ENCODE measurements around the gene TMEM128.
"Not testable (repeated sequence)": the region's sequence is repeated elsewhere in the genome, so short reads cannot be mapped to it uniquely, and the experiment has no call there.

TMEM128 gene

DNA sequence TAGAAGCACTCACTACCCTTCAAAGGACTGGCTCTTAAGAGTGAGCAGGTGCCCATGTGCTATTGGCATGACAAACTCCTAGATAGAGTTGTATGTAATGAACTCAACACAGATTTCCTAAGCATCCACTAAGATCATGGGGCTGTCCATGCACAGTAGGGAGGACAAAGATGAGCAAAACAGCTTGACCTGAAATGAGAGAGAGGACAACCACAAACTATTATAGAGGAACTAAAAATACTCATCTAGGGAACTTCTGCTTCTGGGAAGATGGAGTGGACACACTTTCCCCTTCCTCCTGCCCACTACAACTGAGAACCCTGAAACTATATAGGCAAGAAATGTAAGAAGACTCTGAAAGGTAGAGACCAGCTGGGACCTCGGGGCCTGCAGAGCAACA, 20.8 kb upstream of the TMEM128 start:
- Mint-ChIP-seq H3K4me3 (peak overlapping the region; percentile 2), H3K9me3 (no peaks in the 10 kb centered on the region), H3K27me3 (no peaks in the 10 kb centered on the region), H3K36me3 (peaks cover 12% of the 10 kb centered on the region), H3K27ac (peak overlapping the region; percentile 1), H3K4me1 (peaks cover 8% of the 10 kb centered on the region)

DNA sequence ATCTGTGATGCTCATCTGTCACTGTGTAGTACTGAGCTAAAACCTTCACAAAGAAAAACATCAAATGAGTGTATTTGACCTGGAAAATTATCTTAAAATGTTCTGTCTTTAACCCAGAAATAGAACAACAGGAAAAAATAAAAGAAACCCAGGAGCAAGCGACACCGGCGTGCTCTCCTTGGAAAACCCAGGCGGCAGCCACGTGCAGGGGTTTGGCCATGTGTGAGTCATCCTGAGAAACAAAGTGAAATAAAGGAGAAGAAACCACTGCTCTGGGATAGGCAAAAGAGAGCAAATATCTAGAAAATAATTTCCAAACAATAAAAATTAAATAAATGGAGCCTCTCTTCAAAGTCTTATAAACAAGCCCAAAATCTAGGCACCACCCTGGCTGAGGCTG, 20.0 kb upstream of the TMEM128 start:
- Mint-ChIP-seq H3K27ac (no peak overlapping the region), H3K36me3 (peaks cover 12% of the 10 kb centered on the region), H3K9me3 (no peaks in the 10 kb centered on the region), H3K4me1 (peaks cover 8% of the 10 kb centered on the region), H3K27me3 (no peaks in the 10 kb centered on the region), H3K4me3 (no peak overlapping the region)

DNA sequence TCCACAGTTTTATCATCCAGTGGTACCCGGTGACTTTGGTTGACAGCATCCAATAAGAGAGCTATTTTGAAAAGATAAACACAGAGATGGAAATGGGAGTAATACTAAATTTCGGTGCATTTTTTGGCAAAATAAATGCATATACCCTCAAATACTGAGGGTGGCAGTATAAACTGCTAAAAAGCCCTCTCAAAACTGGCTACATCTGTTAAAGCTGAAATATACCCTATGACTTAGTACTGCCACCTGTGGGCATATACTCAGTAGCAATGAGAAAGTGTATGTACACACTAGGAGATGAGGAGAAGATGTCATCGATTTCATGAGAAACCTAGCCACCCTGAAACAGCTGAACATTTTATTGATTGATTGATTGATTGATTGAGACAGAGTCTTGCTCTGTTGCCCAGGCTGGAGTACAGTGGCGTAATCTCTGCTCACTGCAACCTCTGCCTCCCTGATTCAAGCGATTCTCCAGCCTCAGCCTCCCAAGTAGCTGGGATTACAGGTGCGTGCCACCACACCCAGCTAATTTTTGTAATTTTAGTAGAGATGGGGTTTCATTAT, 12.2 kb upstream of the TMEM128 start:
- Mint-ChIP-seq H3K4me3 (no peak overlapping the region), H3K27ac (no peak overlapping the region), H3K36me3 (no peaks in the 10 kb centered on the region), H3K27me3 (no peaks in the 10 kb centered on the region), H3K4me1 (no peaks in the 10 kb centered on the region), H3K9me3 (no peaks in the 10 kb centered on the region)

DNA sequence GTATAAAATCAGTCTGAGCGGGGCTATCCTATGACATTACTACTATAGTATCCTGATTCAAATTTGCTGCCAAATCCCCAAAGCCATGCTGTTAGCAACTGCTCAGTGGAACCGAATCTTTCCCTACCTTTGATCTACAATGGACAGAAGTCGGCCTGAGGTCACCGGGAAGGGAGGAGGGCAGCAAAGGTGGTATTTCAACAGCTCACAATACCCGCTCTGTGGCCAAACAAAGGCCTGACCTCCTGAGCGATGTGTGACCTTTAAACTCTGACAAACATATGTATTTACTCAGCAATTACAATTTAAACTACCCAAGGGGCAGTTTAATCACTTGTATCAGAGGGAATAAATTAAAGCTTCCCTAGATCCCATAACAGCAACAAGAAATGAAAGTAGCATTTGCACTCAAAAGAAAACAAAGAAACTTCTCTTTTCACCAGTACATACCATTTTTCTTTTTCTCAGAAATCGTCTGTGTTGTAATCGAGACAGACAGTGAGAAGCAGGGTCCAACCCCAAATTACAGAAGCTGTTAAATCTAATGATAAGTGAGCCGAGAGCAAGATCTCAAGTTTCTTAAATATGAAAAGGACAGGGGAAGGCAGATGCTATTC, 11.6 kb upstream of the TMEM128 start:
- Mint-ChIP-seq H3K36me3 (no peaks in the 10 kb centered on the region), H3K9me3 (no peaks in the 10 kb centered on the region), H3K27me3 (no peaks in the 10 kb centered on the region), H3K4me3 (no peak overlapping the region), H3K27ac (no peak overlapping the region), H3K4me1 (no peaks in the 10 kb centered on the region)

DNA sequence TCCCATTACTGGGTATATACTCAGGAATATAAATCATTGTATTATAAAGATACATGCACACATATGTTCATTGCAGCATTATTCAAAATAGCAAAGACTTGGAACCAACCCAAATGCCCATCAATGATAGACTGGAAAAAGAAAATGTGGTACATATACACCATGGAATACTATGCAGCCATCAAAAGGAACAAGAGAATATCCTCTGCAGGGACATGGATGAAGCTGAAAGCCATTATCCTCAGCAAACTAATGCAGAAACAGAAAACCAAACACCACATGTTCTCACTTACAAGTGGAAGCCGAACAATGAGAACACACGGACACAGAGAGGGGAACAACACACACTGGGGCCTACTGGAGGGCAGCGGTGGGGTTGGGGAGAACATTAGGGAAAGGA, 9.7 kb upstream of the TMEM128 start:
- not testable (repeated sequence) for H3K4me3 Mint-ChIP-seq, H3K4me1 Mint-ChIP-seq, H3K36me3 Mint-ChIP-seq, H3K27me3 Mint-ChIP-seq, H3K9me3 Mint-ChIP-seq, H3K27ac Mint-ChIP-seq

DNA sequence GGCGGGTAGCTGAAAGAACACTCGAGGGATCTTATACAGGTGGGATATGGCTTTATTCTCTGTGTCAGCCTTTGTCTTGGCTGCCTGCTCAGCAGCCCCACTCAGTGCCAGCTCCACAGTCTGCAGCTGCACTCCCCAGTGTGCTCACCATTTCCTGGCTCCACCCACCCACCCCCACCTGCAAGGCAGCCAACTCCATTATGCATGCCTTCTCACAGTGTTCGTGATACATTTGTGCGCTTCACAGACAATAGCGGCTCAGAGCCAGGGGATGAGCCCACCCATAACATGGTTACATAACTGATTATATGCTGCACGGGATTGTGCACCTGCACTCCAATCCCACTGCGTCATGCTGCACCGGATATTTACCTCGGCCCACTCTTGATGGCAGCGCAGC, 8.8 kb upstream of the TMEM128 start:
- Mint-ChIP-seq H3K27me3 (no peaks in the 10 kb centered on the region), H3K4me3 (no peak overlapping the region), H3K27ac (no peak overlapping the region), H3K9me3 (no peaks in the 10 kb centered on the region), H3K4me1 (no peaks in the 10 kb centered on the region), H3K36me3 (no peaks in the 10 kb centered on the region)

DNA sequence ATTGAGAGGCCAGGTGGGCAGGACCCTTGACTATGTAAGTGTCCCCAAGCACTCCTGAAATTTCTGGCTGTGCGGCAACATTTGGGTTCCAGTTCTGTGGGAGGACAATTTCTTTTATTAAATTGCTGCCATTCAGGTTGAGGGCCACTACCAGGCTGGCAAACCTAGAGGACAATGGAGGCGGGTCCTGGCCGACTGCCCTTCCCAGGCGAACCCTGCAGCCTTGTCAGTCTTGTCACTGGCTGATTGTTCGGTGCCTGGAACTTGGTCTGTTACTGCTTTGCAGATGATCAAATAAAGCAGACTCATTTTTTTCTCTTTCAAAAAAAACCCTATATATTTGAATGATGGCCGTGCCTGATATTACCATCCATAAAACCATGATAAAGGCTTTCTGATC, 6.6 kb upstream of the TMEM128 start:
- no peaks in the 10 kb centered on the region for H3K36me3 Mint-ChIP-seq
- H3K27me3 Mint-ChIP-seq, result no peaks in the 10 kb centered on the region
- no peak overlapping the region for H3K27ac Mint-ChIP-seq
- no peaks in the 10 kb centered on the region for H3K4me1 Mint-ChIP-seq
- H3K4me3 Mint-ChIP-seq, result no peak overlapping the region
- no peaks in the 10 kb centered on the region for H3K9me3 Mint-ChIP-seq

DNA sequence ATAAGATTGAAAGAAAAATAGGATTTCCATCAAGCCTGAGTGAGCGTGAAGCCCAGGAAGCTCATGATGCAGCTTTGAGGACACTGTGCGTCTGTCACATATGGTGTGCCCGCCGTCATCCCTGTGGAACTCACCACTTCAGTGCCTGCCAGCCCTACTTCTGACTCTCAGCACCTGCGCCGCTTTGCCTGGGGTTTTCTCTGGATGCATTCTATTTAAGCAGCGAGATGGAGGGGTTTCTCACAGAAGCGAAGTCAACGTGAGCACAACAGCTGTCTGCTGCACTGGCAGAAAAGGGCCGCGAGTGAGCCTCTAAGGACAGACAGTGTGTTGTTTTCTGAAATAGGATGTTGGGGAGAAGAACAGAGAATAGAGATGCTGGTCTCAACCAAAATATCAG, 6.2 kb upstream of the TMEM128 start:
- H3K27ac Mint-ChIP-seq, result no peak overlapping the region
- H3K27me3 Mint-ChIP-seq, result no peaks in the 10 kb centered on the region
- H3K36me3 Mint-ChIP-seq, result no peaks in the 10 kb centered on the region
- no peak overlapping the region for H3K4me3 Mint-ChIP-seq
- H3K4me1 Mint-ChIP-seq, result no peaks in the 10 kb centered on the region
- H3K9me3 Mint-ChIP-seq, result no peaks in the 10 kb centered on the region

DNA sequence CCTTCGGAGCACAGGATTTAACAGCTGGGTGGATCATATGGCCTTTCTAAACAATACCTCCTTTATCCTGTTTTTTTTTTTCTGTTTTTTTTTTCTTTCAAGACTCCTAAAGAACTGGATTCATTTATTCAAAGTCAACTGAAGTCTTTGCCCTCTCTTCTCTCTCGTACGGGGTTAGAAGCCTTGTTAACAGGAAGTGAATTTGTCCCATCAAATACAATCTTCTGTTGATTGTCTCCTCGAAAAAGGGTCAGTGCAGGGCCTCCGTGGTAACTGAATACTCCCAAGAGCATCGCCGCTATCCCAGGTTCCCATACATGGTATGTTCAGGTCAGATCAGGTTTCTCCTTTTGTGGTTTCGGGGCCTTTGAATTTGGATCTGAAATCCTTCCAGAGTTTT, 1.8 kb upstream of the TMEM128 start:
- H3K9me3 Mint-ChIP-seq, result no peaks in the 10 kb centered on the region
- H3K4me3 Mint-ChIP-seq, result peak overlapping the region; percentile 58
- peaks cover 26% of the 10 kb centered on the region for H3K4me1 Mint-ChIP-seq
- peaks cover 11% of the 10 kb centered on the region for H3K36me3 Mint-ChIP-seq
- peak overlapping the region; percentile 38 for H3K27ac Mint-ChIP-seq
- H3K27me3 Mint-ChIP-seq, result no peaks in the 10 kb centered on the region

DNA sequence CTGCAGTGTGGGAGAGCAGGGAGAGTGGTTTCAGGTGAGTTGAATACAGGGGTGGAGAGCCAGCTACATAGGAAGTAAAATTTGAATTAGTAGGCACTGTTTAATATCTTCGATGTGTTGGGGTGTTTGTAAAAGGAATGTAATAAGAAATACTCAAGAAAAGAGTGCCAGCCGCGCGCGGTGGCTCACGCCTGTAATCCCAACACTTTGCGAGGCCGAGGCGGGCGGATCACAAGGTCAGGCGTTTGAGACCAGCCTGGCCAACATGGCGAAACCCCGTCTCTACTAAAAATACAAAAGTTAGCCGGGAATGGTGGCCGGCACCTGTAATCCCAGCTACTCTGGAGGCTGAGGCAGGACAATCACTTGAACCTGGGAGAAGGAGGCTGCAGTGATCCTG, 1.3 kb upstream of the TMEM128 start:
- not testable (repeated sequence) for H3K27ac Mint-ChIP-seq, H3K27me3 Mint-ChIP-seq, H3K9me3 Mint-ChIP-seq, H3K4me3 Mint-ChIP-seq
- peaks cover 12% of the 10 kb centered on the region for H3K36me3 Mint-ChIP-seq
- H3K4me1 Mint-ChIP-seq, result peaks cover 27% of the 10 kb centered on the region

DNA sequence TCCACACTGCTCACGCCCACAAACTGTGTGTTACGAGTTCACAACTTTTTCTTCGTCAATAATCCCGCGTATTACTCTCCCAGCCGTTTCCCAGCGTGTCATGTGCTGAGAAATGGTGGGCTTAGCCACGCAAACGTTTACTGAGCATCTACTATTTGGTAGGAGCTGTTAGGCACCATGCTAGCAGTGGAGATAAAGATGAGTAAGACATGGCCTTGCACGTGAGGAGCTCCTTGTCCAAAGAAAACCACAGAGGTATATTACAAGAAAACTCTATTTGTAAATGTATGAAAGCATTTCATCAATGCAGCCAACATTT, 821 bp upstream of the TMEM128 start:
- Mint-ChIP-seq H3K4me3 (peak overlapping the region; percentile 98), H3K4me1 (peaks cover 27% of the 10 kb centered on the region), H3K27ac (peak overlapping the region; percentile 98), H3K36me3 (peaks cover 14% of the 10 kb centered on the region), H3K9me3 (no peaks in the 10 kb centered on the region), H3K27me3 (no peaks in the 10 kb centered on the region)

DNA sequence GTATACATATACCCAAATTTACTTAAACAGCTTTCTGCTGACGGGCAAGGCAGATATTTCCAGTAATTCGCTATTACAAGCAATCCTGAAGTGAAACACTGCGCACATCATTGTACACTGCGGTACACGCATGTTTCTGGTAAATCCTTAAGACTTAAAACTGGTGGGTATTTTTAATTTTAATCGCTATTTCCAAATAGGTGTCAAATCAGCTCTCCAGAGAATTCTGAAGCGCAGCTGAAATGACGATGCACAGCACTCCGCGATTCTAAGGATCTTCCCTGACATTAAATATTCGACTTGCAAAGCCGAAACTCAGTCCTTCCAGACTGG, 361 bp downstream of the TMEM128 start:
- Mint-ChIP-seq H3K36me3 (peaks cover 22% of the 10 kb centered on the region), H3K27ac (peak overlapping the region; percentile 98), H3K4me3 (peak overlapping the region; percentile 98), H3K4me1 (peaks cover 27% of the 10 kb centered on the region), H3K27me3 (no peaks in the 10 kb centered on the region), H3K9me3 (no peaks in the 10 kb centered on the region)

DNA sequence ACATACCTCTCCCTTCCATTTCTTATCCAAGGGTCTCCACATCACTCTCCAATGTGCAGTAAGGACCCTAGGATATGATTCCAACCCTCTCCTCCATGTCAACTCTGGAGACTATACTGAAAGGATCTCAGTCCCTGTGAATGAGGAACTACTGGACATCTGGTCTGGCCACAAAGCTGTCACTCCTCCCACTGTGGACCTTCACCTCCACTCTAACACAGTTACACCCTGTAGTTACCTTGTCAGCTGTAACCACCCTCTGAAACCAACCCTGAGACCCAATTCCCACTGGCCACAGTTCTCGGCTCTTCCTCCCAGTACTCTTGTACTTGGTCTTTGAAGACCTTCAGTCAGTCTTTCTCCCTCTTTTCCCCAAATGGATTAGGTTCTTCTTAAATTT, 2.9 kb downstream of the TMEM128 start:
- Mint-ChIP-seq H3K27me3 (no peaks in the 10 kb centered on the region), H3K4me1 (peaks cover 34% of the 10 kb centered on the region), H3K9me3 (no peaks in the 10 kb centered on the region), H3K36me3 (peaks cover 28% of the 10 kb centered on the region), H3K27ac (no peak overlapping the region), H3K4me3 (no peak overlapping the region)

DNA sequence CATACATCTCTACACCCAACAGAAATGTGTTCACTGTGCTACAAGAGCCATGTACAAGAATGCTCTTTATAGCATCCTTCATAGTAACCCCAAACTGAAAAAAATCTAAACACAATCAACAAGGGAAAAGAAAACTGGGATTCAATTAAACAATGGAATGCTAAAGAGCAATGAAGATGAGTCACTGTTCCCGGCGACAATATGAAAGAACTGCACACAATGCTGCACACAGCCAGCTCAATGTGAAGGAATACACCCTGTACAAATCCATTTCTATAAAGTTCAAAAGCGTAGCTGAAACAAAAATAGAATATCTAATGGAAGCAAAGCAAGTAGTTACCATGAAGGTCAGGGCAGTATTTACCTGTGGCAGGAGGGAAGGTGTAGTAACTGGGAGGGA, 8.5 kb downstream of the TMEM128 start:
- H3K27ac Mint-ChIP-seq, result peak overlapping the region; percentile 66
- H3K4me3 Mint-ChIP-seq, H3K9me3 Mint-ChIP-seq, H3K27me3 Mint-ChIP-seq: not testable (repeated sequence)
- peaks cover 24% of the 10 kb centered on the region for H3K36me3 Mint-ChIP-seq
- peaks cover 13% of the 10 kb centered on the region for H3K4me1 Mint-ChIP-seq

DNA sequence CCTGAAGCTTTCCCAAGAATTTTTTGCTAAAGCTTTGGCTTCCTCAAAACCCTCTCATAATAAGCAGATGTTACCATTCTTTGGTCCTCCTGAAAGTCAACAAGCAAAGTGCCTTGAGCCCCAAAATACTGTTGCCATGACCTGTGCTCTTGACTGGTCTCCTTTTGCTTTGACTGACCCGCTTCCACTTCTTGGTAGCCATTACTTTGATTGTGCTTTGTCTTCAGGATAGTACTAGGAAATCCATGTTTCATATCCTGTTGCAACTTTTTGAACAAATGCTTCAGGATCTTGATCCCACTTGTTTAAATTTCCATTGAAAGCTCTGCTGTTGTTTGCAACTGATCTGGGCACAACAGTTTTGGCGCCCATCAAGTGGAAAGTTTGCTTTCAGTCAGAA, 14.4 kb downstream of the TMEM128 start:
- Mint-ChIP-seq H3K9me3 (no peaks in the 10 kb centered on the region), H3K4me1 (no peaks in the 10 kb centered on the region), H3K27me3 (peaks cover under 1% of the 10 kb centered on the region), H3K4me3 (no peak overlapping the region), H3K27ac (no peak overlapping the region), H3K36me3 (peaks cover 10% of the 10 kb centered on the region)

DNA sequence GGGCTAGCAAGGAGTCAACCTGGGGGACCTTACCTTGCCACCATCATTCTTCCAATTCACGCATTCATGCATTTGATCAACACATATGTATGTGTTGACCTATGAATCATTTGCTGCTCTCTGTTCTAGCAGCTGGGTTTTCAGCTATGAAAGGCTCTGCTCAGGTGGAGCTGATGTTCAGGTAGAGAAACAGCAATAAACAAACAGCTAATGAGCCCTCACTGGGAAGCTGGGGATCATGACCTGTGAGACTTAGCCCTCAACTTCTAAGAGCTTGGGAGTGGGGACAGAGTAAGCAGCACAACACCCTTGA, 19.7 kb downstream of the TMEM128 start:
- H3K27me3 Mint-ChIP-seq, result peaks cover 27% of the 10 kb centered on the region

DNA sequence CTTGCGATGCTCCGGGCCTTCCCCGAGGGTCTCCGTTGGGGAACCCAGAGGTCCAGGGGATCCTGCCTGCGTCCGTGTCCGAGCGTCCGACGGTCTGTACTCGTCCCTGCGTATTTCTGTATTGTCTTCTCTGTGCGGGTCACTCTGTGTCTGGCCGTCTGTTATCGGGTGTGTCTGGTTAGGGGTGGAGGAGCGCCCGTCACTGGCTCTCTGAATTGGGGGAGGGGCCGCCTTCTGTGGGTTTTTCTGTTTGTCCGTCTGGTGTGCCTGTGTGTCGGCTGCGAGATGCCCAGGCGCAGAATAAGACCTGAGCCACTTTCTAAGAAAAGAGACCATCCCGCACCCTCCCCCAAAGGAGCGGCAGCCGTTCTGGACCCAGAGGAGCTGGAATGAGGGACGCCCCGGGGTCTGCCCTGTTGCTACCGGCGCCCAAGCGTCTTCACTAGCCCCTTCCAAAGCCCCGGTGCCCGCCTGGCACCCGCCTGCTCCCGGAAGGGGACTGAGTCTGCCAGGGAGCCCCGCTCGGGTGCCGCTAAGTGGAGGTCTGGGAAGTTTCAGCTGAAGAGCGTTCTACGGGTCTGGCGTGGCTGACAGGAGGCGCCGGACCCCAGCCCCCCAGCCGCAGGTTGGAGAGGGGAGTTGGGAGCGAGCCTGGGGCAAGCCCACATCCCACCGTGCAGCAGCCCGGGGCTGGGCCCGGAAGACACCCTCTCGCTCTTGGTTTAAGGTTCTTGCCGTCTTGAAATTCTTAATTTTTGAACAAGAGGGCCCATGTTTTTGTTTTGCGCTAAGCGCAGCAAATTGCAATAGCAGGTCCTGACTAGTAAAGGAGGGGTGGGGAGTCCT, 20.3 kb downstream of the TMEM128 start:
- Mint-ChIP-seq H3K27me3 (peaks cover 31% of the 10 kb centered on the region), H3K36me3 (peaks cover under 1% of the 10 kb centered on the region), H3K9me3 (no peaks in the 10 kb centered on the region), H3K4me3 (peak overlapping the region; percentile 42), H3K27ac (no peak overlapping the region), H3K4me1 (peaks cover 10% of the 10 kb centered on the region)

More for the DNA sequence above, 19.7 kb downstream of the TMEM128 start:
- Mint-ChIP-seq H3K4me3 (no peak overlapping the region), H3K9me3 (no peaks in the 10 kb centered on the region), H3K4me1 (peaks cover 10% of the 10 kb centered on the region), H3K27ac (no peak overlapping the region), H3K36me3 (peaks cover 2% of the 10 kb centered on the region)

Data from activated naive CD4-positive, alpha-beta T cell treated with anti-CD3 and anti-CD28 coated beads, Interleukin-2, amount 50 U/mL, for 24 hours (primary cell).